ENCODE results near the gene MORC1.

DNA sequence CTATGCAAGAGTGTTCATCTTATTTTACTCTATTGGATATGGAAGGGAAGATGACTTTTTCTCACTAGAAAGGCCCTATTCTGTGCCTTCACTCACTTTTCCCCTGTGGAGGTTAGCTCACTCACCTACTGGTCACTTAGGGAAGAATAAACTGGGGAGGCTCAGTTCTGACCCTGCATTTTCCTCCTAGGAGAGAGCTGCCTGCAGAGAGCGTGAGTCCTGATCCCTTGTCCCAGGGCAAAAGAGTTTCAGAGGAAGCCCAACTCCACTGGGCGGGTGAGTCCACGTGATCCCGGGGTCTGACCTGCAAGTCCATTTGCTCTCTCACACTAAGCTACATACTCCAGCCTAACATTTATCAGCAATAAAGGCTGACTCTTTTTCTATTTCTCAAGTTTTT, 8.4 kb downstream of the MORC1 start:
- TF ChIP-seq, protein P1, sequence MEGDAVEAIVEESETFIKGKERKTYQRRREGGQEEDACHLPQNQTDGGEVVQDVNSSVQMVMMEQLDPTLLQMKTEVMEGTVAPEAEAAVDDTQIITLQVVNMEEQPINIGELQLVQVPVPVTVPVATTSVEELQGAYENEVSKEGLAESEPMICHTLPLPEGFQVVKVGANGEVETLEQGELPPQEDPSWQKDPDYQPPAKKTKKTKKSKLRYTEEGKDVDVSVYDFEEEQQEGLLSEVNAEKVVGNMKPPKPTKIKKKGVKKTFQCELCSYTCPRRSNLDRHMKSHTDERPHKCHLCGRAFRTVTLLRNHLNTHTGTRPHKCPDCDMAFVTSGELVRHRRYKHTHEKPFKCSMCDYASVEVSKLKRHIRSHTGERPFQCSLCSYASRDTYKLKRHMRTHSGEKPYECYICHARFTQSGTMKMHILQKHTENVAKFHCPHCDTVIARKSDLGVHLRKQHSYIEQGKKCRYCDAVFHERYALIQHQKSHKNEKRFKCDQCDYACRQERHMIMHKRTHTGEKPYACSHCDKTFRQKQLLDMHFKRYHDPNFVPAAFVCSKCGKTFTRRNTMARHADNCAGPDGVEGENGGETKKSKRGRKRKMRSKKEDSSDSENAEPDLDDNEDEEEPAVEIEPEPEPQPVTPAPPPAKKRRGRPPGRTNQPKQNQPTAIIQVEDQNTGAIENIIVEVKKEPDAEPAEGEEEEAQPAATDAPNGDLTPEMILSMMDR (IDR thresholded peaks at IDR 0.05): no peak
- no peak for TF ChIP-seq POLR2A (IDR thresholded peaks at IDR 0.05)

All from adrenal gland (tissue), 5 donors.